Liver (tissue), 2 donors: ENCODE results near the gene OR10P1.

Source experiments
- MAX ChIP-seq: IDR thresholded peaks from 2 replicates; pipeline ENCODE4 v1.6.1; 2016; ENCODE audit warnings: antibody characterized with exemption
- RAD21 ChIP-seq, 2 donors: IDR thresholded peaks; 2 replicates each; pipeline ENCODE4 v1.6.1; 2016; ENCODE audit warnings: antibody characterized with exemption in 2 of 2, mild to moderate bottlenecking in 2 of 2
- donor health status: healthy.

GRCh38 chr12:55636853-55637252, at the start of gene OR10P1:
- TF ChIP-seq MAX (no peak), RAD21 (IDR thresholded peaks at IDR 0.05) (no peak)
